Kidney epithelial cell (primary cell): ENCODE measurements around the gene FAM209B. TPM values are rescaled to one million over a fixed set of nuclear protein-coding genes. Genes with fewer than 3 reads are reported as not detected.

Experiments used
- total RNA-seq: library from RNA; depleted of rRNA; stranded (reverse); fragments of >200 nt; gene quantifications from 2 replicates; pipeline ENCODE4 v1.2.3, GENCODE V29; 2015

Gene FAM209B
- total RNA-seq, 1 donor from 2014 or later, result not detected

Other genes with a start within 250 kb of the FAM209B start
- 55.5 and 59.7 TPM in 2 replicates for gene FAM210B, start 174.3 kb upstream of the FAM209B start, total RNA-seq
- 8.0 and 8.5 TPM in 2 replicates for gene AURKA, start 141.0 kb upstream of the FAM209B start, total RNA-seq
- gene CSTF1, start 140.6 kb upstream of the FAM209B start, total RNA-seq, result 27.7 TPM in 2 replicates
- 0.07 TPM in 1 of 2 replicates, not detected in the other for gene CASS4, start 121.0 kb upstream of the FAM209B start, total RNA-seq
- 61.9 and 68.5 TPM in 2 replicates for gene RTF2, start 64.6 kb upstream of the FAM209B start, total RNA-seq
- not detected in 2 replicates for gene FAM209A, start 8.5 kb upstream of the FAM209B start, total RNA-seq
- gene TFAP2C, start 96.1 kb downstream of the FAM209B start, total RNA-seq, result 0.17 and 0.41 TPM in 2 replicates